NCI-H1436 treated with DMSO at 0.1 percent for 48 hours (cell line): ENCODE measurements around the gene PDE8B.
"Not testable (repeated sequence)": the region's sequence is repeated elsewhere in the genome, so short reads cannot be mapped to it uniquely, and the experiment has no call there.

Experiments
- DNase-seq: peaks from one replicate; lab custom pipeline; 2025; lab: John Stamatoyannopoulos, UW

The PDE8B gene

DNA sequence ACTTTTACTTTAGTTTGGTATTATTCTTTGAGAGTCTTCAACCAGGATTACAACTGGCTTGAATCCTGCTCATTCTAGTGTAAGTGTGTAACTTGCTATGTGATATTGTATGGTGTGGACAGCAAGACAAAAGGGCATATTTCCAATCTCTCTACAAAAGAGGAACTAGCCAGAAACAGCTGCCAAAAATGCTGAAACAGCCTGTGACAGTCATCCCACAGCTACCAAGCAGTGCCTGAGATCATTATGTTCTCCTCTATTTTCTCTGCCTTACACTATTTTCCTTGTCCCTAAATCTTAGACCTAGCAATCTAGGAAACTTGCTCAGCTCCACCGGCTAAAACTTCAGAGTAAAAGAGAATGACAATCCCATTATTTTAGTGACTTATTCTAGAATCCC, 238.8 kb downstream of the PDE8B start:
- no peak for DNase-seq

DNA sequence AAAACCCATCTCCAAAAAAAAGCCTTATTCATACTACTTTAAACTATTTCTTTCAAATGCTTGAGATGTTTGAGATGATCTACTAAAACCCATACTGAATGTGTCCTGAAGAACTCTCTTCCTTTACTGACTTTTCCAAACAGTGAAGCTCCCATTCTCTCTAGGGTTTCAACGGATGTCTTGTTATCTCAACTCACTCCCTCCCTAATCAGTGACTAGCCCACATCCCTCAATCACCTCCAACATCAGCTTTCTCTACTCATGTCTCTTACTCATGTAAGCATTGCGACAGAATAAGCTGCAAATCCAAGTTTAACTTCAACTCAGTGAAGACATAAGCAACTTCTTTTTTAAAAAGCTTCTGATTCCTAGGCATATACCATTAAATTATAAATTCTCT, 239.5 kb downstream of the PDE8B start:
- no peak for DNase-seq

- DNase-seq = no peak
Observed at GRCh38 chr5:77452351-77452750, 241.9 kb downstream of the PDE8B start.

GRCh38 chr5:77454123-77454522, 243.6 kb downstream of the PDE8B start:
- no peak for DNase-seq

DNA sequence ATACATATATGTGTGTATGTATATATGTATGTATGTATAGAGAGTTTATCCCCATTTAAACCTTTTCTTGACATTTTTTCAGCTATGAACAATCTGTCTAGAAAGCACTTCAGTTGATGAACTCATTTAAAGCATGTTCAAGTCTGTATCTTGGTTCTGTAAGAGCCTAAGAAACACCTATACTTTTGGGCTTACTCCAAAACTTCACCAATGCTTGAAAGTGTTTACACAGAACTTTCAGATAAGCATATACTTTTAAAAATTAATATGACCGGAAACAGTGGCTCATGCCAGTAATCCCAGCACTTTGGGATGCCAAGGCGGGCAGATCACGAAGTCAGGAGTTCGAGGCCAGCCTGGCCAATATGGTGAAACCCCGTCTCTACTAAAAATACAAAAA, 250.8 kb downstream of the PDE8B start:
- no peak for DNase-seq

DNA sequence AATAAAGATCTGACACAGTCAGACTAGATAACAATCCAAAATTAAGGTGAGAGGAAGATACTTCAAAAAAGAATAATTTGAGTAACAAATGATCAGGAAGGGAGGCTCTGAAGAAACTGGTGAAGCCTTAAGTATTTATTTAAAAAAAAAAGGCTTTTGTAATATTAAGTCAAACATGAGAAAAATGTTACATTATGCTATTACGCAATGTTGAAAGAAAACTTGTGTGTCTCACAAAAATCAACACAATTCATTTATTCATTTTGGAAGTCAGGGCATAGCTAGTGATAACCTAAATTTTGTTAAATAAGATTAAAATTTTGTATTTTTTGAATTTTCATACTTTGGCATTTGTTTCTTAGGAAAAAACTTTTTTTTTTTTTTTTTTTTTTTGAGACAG, 253.4 kb downstream of the PDE8B start:
- no peak for DNase-seq

DNA sequence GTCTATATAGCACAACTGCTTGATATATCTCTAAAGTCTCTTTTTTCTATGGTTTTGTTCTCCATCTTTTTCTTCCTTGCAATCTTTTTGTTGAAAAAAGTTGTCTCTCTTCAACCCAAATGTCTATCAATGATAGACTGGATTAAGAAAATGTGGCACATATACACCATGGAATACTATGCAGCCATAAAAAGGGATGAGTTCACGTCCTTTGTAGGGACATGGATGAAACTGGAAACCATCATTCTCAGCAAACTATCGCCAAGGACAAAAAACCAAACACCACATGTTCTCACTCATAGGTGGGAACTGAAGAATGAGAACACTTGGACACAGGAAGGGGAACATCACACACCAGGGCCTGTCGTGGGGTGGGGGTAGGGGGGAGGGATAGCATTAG, 258.4 kb downstream of the PDE8B start:
- DNase-seq = not testable (repeated sequence)

- DNase-seq = not testable (repeated sequence)
Observed at GRCh38 chr5:77475041-77475440, 264.6 kb downstream of the PDE8B start.
